ENCODE measurements around the gene CHCHD3.
A peak's percentile ranks its signal among the peaks of the same experiment; 100 is the strongest.

Gene CHCHD3

GRCh38 chr7:133051719-133052400 is 30.0 kb downstream of the CHCHD3 start (continued):
- no peak for TF ChIP-seq ZNF266 (tag by site-specific recombination; IDR thresholded peaks at IDR 0.05; ENCODE audit: low read depth)
- no peak for TF ChIP-seq ZNF747 (tag by site-specific recombination; IDR thresholded peaks at IDR 0.05)

DNA sequence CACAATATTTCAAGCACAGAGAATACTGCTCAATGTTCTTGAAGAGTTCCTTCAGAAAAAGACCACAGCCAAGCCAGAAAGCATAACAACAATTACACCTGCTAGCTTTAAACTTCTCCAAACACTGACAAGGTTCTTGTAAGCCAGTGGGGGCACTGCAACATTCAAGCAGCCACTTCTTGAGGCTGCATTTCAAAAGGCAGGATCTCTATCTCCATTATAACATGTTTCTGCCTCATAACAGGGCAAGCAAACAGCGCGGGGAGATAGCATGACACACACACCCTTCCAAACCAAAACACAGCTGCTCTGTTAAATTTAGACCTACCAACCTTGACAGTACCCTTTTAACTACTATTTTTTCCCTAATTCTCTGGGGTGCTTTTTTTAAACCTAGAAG is 30.8 kb downstream of the CHCHD3 start:
- Histone ChIP-seq H3K9me3 (ENCODE audit: control insufficient read depth, insufficient read depth, low read depth, low read length) (no peaks in the 10 kb centered on the region), H3K36me3 (ENCODE audit: control insufficient read depth in 2 of 2, insufficient read depth in 1 of 2, low read length in 2 of 2) (peaks cover 0 to 3% of the 10 kb centered on the region in 2 experiments; a peak in 1 of 3 replicates), H3K4me1 (ENCODE audit: control insufficient read depth, insufficient read depth, low read length) (peaks cover 13% of the 10 kb centered on the region), H3K27ac (ENCODE audit: extremely low read depth, low read depth, low read length) (no peak overlapping the region), H3K4me3 (ENCODE audit: low read depth, low read length) (no peak overlapping the region)
- ChIA-PET CTCF (interaction anchor here (0.6 to 1.6 kb wide), 4 partner anchors 12 to 564 kb away, joined by 3 to 6 read pairs (median 4); no protein-coding TSS in a partner anchor), POLR2A (no interaction called here)
- TF ChIP-seq ZNF138 (tag by site-specific recombination; IDR thresholded peaks at IDR 0.05; ENCODE audit: borderline replicate concordance) (no peak), ZNF513 (tag by site-specific recombination; IDR thresholded peaks at IDR 0.05) (no peak), ZNF776 (tag by site-specific recombination; IDR thresholded peaks at IDR 0.05; ENCODE audit: borderline replicate concordance) (no peak), CTCF (tag by site-specific recombination; IDR thresholded peaks at IDR 0.05) (0 out of 2 replicates have a peak, but pooled peaks have one; percentile 9), ZNF600 (tag by site-specific recombination; IDR thresholded peaks at IDR 0.05) (peak; percentile 52; the same call in 1 of the 2 replicates), SCRT1 (tag by site-specific recombination; IDR thresholded peaks at IDR 0.05; ENCODE audit: borderline replicate concordance) (no peak)
- TF ChIP-seq, protein P1, sequence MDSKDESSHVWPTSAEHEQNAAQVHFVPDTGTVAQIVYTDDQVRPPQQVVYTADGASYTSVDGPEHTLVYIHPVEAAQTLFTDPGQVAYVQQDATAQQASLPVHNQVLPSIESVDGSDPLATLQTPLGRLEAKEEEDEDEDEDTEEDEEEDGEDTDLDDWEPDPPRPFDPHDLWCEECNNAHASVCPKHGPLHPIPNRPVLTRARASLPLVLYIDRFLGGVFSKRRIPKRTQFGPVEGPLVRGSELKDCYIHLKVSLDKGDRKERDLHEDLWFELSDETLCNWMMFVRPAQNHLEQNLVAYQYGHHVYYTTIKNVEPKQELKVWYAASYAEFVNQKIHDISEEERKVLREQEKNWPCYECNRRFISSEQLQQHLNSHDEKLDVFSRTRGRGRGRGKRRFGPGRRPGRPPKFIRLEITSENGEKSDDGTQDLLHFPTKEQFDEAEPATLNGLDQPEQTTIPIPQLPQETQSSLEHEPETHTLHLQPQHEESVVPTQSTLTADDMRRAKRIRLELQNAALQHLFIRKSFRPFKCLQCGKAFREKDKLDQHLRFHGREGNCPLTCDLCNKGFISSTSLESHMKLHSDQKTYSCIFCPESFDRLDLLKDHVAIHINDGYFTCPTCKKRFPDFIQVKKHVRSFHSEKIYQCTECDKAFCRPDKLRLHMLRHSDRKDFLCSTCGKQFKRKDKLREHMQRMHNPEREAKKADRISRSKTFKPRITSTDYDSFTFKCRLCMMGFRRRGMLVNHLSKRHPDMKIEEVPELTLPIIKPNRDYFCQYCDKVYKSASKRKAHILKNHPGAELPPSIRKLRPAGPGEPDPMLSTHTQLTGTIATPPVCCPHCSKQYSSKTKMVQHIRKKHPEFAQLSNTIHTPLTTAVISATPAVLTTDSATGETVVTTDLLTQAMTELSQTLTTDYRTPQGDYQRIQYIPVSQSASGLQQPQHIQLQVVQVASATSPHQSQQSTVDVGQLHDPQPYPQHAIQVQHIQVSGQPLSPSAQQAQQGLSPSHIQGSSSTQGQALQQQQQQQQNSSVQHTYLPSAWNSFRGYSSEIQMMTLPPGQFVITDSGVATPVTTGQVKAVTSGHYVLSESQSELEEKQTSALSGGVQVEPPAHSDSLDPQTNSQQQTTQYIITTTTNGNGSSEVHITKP (tag by site-specific recombination; IDR thresholded peaks at IDR 0.05) = peak; percentile 52
- TF ChIP-seq, protein P2, sequence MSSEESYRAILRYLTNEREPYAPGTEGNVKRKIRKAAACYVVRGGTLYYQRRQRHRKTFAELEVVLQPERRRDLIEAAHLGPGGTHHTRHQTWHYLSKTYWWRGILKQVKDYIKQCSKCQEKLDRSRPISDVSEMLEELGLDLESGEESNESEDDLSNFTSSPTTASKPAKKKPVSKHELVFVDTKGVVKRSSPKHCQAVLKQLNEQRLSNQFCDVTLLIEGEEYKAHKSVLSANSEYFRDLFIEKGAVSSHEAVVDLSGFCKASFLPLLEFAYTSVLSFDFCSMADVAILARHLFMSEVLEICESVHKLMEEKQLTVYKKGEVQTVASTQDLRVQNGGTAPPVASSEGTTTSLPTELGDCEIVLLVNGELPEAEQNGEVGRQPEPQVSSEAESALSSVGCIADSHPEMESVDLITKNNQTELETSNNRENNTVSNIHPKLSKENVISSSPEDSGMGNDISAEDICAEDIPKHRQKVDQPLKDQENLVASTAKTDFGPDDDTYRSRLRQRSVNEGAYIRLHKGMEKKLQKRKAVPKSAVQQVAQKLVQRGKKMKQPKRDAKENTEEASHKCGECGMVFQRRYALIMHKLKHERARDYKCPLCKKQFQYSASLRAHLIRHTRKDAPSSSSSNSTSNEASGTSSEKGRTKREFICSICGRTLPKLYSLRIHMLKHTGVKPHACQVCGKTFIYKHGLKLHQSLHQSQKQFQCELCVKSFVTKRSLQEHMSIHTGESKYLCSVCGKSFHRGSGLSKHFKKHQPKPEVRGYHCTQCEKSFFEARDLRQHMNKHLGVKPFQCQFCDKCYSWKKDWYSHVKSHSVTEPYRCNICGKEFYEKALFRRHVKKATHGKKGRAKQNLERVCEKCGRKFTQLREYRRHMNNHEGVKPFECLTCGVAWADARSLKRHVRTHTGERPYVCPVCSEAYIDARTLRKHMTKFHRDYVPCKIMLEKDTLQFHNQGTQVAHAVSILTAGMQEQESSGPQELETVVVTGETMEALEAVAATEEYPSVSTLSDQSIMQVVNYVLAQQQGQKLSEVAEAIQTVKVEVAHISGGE (tag by site-specific recombination; conservative IDR thresholded peaks at IDR 0.05; ENCODE audit: low read depth) = no peak
